ENCODE measurements around the gene CARD9.

Gene CARD9

DNA sequence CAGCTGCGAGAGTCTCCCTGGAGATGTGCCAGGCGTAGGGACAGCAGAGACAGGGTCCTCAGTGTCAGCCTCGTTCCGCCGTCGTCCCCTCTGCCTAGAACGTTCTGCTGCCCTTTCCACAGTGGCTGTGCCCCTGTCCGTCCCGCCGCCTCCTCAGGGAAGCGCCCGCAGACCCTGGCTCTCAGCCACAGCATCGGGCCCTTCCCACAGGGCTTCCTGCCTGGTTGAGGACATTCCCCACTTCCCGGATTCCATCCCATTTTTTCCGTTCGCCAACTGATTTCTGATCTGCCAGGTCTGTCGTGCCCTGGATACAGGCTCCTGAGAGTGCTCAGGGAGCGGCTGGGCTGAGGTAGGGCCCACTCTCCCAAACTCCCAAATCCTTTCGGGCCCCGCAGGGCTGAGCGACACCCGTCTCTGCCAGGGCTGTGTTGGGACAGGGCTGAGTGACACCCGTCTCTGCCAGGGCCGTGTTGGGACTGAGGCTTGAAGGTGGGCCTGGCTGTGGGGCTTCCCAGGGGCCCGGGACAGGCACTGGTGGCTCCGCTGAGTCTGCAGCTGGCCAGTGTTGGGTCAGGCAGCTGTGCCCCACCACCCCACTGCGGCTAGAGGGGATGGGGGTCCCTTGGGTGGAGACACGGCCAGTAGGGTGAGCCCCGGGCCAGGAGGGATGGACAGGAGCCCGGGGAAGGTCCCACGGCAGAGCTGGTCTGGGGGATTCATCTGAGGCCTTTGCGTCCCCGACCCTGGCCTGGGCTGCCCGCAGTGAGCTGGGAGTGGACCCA, 25.8 kb downstream of the CARD9 start:
- no peak overlapping the region for H3K4me3 ChIP-seq (ENCODE audit: control insufficient read depth, low read depth, low read length)
- DNase-seq (ENCODE audit: low read depth), result no peak
- TF ChIP-seq, protein P1, sequence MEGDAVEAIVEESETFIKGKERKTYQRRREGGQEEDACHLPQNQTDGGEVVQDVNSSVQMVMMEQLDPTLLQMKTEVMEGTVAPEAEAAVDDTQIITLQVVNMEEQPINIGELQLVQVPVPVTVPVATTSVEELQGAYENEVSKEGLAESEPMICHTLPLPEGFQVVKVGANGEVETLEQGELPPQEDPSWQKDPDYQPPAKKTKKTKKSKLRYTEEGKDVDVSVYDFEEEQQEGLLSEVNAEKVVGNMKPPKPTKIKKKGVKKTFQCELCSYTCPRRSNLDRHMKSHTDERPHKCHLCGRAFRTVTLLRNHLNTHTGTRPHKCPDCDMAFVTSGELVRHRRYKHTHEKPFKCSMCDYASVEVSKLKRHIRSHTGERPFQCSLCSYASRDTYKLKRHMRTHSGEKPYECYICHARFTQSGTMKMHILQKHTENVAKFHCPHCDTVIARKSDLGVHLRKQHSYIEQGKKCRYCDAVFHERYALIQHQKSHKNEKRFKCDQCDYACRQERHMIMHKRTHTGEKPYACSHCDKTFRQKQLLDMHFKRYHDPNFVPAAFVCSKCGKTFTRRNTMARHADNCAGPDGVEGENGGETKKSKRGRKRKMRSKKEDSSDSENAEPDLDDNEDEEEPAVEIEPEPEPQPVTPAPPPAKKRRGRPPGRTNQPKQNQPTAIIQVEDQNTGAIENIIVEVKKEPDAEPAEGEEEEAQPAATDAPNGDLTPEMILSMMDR (IDR thresholded peaks at IDR 0.05; ENCODE audit: control insufficient read depth, insufficient read depth, low read depth, low read length, missing control alignments), result no peak

DNA sequence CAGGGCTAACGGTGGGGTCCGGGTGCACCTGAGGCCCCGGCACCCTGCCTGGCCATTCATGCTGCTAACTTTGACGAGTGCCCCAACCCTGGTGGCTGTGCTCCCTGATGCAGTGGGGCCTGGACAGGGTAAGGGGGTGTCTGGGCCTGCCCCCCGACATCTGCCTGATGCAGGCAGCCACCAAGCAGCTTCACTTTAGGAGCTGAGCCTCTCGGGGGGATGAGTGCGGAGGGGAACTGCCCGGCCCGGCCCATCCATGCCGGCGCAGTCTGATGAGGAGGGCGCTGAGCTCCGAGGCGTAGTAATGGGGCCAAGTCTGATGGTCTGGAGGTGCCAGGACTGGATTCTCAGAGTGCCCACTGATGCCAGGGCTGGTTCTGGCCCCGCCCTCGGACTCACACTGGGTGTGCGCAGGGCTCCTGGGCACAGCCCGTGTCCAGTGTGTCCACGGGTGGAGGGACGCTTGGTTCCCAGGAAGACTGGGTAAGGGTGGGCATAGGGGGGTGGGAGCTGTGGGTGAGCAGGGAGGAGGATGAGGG, 26.5 kb downstream of the CARD9 start:
- no peak for DNase-seq (ENCODE audit: low read depth)
- TF ChIP-seq, protein P1 (IDR thresholded peaks at IDR 0.05; ENCODE audit: control insufficient read depth, insufficient read depth, low read depth, low read length, missing control alignments), result no peak
- no peak overlapping the region for H3K4me3 ChIP-seq (ENCODE audit: control insufficient read depth, low read depth, low read length)

DNA sequence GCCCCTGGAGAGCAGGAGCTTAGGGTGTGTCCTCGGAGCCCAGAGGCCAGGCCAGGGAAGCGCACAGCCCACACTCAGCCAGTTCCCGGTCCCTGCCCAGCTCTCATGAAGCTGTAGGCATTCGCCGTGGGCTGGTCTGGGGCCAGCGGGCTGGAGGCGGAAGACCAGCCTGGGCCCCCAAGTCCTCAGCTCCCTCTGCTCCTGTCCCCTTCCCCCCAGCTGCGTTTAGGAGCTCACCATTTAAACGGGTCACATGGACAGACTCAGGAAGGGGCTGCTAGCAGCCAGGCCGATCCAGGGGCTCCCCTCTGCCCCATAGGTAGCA, 27.4 kb downstream of the CARD9 start:
- no peak for DNase-seq (ENCODE audit: low read depth)
- TF ChIP-seq, protein P1 (IDR thresholded peaks at IDR 0.05; ENCODE audit: control insufficient read depth, insufficient read depth, low read depth, low read length, missing control alignments), result no peak
- H3K4me3 ChIP-seq (ENCODE audit: control insufficient read depth, low read depth, low read length), result no peak overlapping the region

DNA sequence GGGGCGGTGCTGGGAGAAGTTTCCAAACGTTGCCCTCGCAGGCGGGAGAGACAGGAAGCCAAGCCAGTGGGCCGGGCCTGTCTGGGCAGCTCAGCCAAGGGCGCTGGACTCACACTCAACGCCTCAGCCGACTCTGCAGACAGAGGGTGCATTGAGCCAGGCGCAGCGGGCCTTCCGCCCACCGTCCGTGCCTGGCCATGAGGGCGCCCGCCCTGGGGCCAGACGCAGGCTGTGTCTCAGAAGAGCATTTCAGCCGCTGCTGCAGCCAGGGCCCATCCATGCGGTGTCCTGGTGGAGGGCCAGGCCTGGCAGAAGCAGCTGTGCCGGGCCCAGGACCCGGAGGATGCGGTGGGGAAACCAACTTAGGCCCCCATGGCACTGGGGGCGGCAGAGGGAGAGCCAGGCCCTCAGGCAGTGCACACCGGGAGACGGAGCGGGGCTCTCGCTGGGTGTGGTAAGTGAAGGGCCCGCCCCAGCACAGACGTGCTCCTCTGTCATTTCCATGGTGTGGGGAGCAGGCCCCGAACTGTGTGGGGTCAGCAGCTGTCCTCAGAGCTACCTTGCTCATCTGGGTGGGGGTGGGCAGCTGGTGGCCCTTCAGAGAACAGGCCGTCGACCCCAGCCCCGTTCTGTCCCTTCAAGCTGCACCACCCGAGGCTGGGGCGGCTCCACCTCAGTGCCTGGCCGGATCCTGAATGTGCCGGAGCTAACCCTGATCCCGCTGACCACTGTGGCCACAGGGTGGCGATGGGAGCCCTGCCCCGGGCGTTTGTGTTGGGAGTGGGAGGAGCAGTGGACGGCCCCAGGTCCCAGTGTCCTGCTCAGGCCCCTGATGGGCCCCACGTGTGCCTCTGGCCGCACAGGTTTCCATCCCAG, 27.9 kb downstream of the CARD9 start:
- no peak for DNase-seq (ENCODE audit: low read depth)
- H3K4me3 ChIP-seq (ENCODE audit: control insufficient read depth, low read depth, low read length), result no peak overlapping the region
- TF ChIP-seq, protein P1 (IDR thresholded peaks at IDR 0.05; ENCODE audit: control insufficient read depth, insufficient read depth, low read depth, low read length, missing control alignments), result peak; percentile 63

DNA sequence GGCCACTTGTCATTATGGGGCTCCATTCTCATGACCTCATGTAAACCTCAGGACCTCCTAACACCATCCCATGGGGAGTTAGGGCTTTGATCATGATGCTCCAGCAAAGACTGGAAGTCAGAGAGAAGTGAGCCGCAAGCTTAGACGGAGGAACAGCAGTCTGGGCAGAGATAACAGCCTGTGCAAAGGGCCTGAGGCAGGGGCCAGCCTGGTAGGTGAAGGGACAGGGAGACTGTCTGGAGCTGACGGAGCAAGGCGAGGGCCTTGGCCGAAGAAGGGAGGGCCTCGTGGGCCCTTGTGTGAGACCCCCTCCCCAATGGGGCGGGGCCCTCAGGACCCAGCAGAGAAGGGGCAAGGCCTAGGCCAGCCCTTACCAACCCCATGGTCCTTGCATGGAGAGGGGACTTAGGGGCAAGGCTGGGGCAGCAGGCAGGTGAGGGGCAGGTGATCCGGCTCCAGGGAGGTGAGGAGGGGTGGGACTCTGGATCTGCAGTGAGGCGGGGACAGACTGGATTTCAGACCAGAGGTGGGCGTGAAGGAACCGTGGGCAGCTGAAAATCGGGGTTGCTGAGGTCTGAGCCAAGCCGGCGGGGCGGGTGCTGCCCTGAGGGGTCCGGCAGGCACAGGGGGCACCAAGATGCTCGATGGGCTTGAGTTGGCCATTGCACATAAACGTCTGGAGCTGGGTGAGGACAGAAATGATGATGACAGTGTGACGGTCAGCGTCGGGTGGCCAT, 28.8 kb downstream of the CARD9 start:
- DNase-seq (ENCODE audit: low read depth), result no peak
- TF ChIP-seq, protein P1 (IDR thresholded peaks at IDR 0.05; ENCODE audit: control insufficient read depth, insufficient read depth, low read depth, low read length, missing control alignments), result no peak
- no peak overlapping the region for H3K4me3 ChIP-seq (ENCODE audit: control insufficient read depth, low read depth, low read length)

DNA sequence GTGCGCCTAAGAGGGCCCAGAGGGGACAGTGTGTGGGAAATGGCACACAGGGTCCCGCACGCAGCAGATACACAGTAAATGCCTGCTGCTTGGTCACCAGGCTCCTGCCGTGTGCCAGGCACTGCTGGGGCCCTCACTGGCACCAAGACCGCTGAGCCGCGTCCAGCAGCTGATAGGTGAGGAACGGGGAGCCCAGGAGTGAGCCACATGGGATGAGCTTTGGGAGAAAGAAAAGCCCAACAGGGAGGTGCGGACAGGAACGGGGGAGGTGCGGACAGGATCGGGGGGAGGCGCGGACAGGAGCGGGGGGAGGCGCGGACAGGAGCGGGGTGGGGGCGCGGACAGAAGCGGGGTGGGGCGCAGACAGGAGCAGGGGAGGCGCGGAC, 29.6 kb downstream of the CARD9 start:
- no peak for DNase-seq (ENCODE audit: low read depth)
- TF ChIP-seq, protein P1 (IDR thresholded peaks at IDR 0.05; ENCODE audit: control insufficient read depth, insufficient read depth, low read depth, low read length, missing control alignments), result no peak
- H3K4me3 ChIP-seq (ENCODE audit: control insufficient read depth, low read depth, low read length), result no peak overlapping the region
